Measurements from ENCODE around the gene RRP15. TPM values are rescaled to one million over a fixed set of nuclear protein-coding genes. Genes with fewer than 3 reads are reported as not detected.

The RRP15 gene
- total RNA-seq, 4 donors from 2014 or later = 4.8 to 11.6 (median 6.7) TPM

DNA sequence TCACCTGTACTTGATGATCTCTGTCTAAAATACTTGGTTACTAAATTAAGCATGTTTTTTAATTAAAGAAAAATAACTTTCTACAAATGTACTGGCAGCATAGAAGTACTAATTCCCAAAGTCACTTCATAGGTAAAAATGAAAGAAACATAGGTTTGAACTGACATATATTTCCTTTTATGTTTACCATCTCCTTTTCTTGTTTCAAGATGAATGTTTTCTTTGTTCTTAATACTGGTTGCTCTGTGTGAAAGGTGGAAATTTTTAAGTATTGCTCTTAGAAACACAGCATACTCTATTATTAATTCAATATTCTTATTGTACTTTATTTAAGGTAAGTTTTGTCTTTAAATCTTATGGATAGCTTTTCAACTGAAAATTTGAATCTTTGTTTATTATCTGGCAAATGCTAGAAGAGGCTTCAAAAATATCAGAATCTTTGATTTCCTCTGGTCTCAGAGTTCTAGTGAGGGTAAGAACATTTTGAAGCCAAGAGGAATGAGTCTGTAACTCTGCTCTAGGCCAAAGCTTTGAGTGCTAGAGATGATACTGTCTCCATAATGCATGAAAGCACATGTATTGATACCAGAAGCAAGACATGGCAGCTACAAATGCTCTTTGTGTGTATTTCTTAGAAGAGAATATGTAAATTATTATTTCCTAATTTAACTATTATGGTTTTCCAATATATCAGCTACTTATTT lies 18.2 kb downstream of the RRP15 start:
- no peaks in the 10 kb centered on the region for H3K9me3 ChIP-seq
- TF ChIP-seq POLR2AphosphoS5 (IDR thresholded peaks at IDR 0.05) = no peak
- TF ChIP-seq EP300 (IDR thresholded peaks at IDR 0.05) = no peak
- TF ChIP-seq, protein P1, sequence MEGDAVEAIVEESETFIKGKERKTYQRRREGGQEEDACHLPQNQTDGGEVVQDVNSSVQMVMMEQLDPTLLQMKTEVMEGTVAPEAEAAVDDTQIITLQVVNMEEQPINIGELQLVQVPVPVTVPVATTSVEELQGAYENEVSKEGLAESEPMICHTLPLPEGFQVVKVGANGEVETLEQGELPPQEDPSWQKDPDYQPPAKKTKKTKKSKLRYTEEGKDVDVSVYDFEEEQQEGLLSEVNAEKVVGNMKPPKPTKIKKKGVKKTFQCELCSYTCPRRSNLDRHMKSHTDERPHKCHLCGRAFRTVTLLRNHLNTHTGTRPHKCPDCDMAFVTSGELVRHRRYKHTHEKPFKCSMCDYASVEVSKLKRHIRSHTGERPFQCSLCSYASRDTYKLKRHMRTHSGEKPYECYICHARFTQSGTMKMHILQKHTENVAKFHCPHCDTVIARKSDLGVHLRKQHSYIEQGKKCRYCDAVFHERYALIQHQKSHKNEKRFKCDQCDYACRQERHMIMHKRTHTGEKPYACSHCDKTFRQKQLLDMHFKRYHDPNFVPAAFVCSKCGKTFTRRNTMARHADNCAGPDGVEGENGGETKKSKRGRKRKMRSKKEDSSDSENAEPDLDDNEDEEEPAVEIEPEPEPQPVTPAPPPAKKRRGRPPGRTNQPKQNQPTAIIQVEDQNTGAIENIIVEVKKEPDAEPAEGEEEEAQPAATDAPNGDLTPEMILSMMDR (IDR thresholded peaks at IDR 0.05) = no peak
- no peak for TF ChIP-seq POLR2A (IDR thresholded peaks at IDR 0.05)
- peaks cover 16% of the 10 kb centered on the region for H3K36me3 ChIP-seq
- no peak overlapping the region for H3K4me3 ChIP-seq
- H3K27ac ChIP-seq = no peak overlapping the region
- no peak for DNase-seq (ENCODE audit: low spot score in 2 of 2)
- no peaks in the 10 kb centered on the region for H3K27me3 ChIP-seq
- H3K4me1 ChIP-seq = no peaks in the 10 kb centered on the region

DNA sequence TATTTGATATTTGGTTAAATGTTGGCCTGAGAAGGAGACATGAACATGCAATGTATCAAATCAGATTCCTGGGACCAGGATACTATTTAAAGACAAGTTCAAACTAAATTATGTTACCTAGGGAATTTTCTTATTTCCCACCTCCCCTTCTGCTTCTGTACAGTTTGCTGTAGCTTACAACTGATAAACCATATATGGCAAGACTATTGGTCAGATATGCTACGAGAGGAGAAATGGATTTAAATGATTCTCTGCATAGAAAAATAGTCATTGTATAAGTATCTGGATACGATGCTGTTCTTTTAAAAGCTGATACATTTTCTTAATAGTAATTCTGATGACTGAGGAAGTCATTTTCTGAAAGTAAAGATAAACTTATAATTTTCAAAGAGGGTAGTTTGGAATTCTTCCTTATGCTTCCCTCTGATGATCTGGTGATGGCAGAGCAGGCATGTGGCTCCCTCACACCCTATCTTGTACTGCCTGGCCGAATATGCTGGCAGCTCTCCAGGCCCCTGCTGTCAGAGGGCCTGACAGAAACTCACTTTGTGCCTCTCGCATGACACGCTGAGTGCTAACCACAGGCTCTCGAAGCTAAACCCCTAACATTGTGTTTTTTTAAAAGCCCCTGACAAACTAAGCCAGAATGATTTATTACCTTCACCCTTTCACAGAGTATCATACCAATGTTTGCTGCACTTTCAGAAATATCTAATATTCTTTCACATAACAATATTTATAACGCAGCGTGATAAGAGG lies 19.4 kb downstream of the RRP15 start:
- DNase-seq (ENCODE audit: low spot score in 2 of 2) = no peak
- no peaks in the 10 kb centered on the region for H3K4me1 ChIP-seq
- 73% methylated on average over 8 of the region's 8 CpGs for WGBS
- H3K27me3 ChIP-seq = no peaks in the 10 kb centered on the region
- H3K27ac ChIP-seq = no peak overlapping the region
- H3K36me3 ChIP-seq = peaks cover 16% of the 10 kb centered on the region
- H3K4me3 ChIP-seq = no peak overlapping the region
- TF ChIP-seq POLR2AphosphoS5 (IDR thresholded peaks at IDR 0.05) (no peak), EP300 (IDR thresholded peaks at IDR 0.05) (no peak), POLR2A (IDR thresholded peaks at IDR 0.05) (no peak)
- TF ChIP-seq, protein P1 (IDR thresholded peaks at IDR 0.05) = no peak
- H3K9me3 ChIP-seq = no peaks in the 10 kb centered on the region

DNA sequence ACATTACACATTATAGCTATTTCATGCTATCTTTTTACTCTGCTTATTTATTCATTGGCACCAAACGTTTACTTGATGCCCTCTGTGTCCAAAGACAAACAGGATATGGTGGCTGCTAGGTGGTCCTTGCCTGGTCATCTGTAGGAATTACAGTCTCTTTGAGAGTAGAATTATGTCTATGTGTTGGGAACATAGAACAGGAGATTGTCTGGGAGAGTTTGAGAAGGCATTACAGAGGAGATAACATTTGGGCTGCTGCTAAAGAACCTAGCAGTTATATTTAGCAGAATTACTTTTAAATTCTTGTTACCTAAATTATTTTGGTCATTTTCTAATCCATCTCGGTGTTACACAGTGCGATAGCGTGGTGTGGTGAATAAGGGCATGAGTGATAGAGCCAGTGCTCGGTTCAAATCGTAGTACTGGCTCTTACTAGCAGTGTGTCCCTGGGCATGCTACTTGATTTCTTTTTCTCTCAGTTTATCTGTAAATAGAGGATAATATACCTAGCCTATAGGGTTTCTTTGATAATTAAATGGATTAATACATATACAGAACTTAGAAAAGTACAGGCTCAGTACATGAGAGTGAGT lies 20.5 kb downstream of the RRP15 start:
- 88% methylated on average over 6 of the region's 6 CpGs for WGBS

DNA sequence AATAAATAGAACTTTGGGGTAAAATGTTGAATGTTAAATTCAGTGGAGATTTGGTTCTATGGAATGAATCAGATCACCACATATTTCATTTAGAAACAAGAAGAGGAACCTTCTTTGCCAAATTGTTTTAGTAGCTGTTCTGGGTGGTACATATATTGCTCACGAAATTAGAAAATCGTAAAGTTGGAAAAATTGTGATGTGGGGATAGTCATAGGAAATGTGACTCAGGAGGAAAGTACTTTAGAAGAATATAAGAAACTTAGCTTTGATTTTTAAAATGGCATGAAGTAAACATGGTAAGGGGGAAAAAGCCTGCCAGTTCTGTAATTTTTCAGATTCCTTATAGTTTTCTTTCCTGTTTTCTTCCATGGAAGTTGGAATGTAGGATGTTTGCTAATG lies 27.4 kb downstream of the RRP15 start:
- H3K36me3 ChIP-seq = peaks cover 2% of the 10 kb centered on the region
- 93% methylated on average over 2 of the region's 2 CpGs for WGBS

More for the DNA sequence above, 20.5 kb downstream of the RRP15 start:
- no peak overlapping the region for H3K27ac ChIP-seq
- TF ChIP-seq, protein P1 (IDR thresholded peaks at IDR 0.05) = no peak
- TF ChIP-seq POLR2AphosphoS5 (IDR thresholded peaks at IDR 0.05) (no peak), EP300 (IDR thresholded peaks at IDR 0.05) (no peak), POLR2A (IDR thresholded peaks at IDR 0.05) (no peak)
- no peaks in the 10 kb centered on the region for H3K27me3 ChIP-seq
- peaks cover 16% of the 10 kb centered on the region for H3K36me3 ChIP-seq
- no peak for DNase-seq (ENCODE audit: low spot score in 2 of 2)
- no peak overlapping the region for H3K4me3 ChIP-seq
- H3K9me3 ChIP-seq = no peaks in the 10 kb centered on the region
- no peaks in the 10 kb centered on the region for H3K4me1 ChIP-seq

More for the DNA sequence above, 27.4 kb downstream of the RRP15 start:
- no peak overlapping the region for H3K4me3 ChIP-seq
- no peaks in the 10 kb centered on the region for H3K4me1 ChIP-seq
- TF ChIP-seq POLR2A (IDR thresholded peaks at IDR 0.05) = no peak
- TF ChIP-seq, protein P1 (IDR thresholded peaks at IDR 0.05) = no peak
- no peak for TF ChIP-seq POLR2AphosphoS5 (IDR thresholded peaks at IDR 0.05)
- TF ChIP-seq EP300 (IDR thresholded peaks at IDR 0.05) = no peak
- DNase-seq (ENCODE audit: low spot score in 2 of 2) = no peak
- no peaks in the 10 kb centered on the region for H3K27me3 ChIP-seq
- H3K9me3 ChIP-seq = no peaks in the 10 kb centered on the region
- no peak overlapping the region for H3K27ac ChIP-seq
